K562 (cell line): Measurements from ENCODE around the gene BRMS1. TPM values are rescaled to one million over a fixed set of nuclear protein-coding genes. Genes with fewer than 3 reads are reported as not detected.
A peak's percentile ranks its signal among the peaks of the same experiment; 100 is the strongest.

Source experiments
- ATAC-seq: fragments of 200-7000 bp; cut with Tn5 transposase; 3 replicates; pipeline ENCODE4 v1.9.1; 2020; ENCODE audit warnings: moderate library complexity
- BruUV-seq: library from RNA; stranded (reverse); fragments of 400-500 nt; replicated peaks from 2 replicates; lab custom pipeline; 2021; lab: Mats Ljungman, UMichigan
- CTCF ChIA-PET: fragments of 300-600 bp; formaldehyde crosslinking; extraction: SDS; loops from one replicate; lab custom pipeline; 2021; ENCODE audit warnings: low intra/inter-chr PET ratio; lab: Yijun Ruan, JAX
- POLR2A ChIA-PET: fragments of 300-600, 350-650 bp; sonication (Branson Sonifier 250); formaldehyde crosslinking; extraction: SDS; loops from one replicate; lab custom pipeline; 2021; ENCODE audit warnings: antibody characterized with exemption, inconsistent platforms; lab: Yijun Ruan, JAX
- DNase-seq, 4 experiments: peaks; one replicate each; pipeline versions ENCODE4 v3.0.0 to v3.0.0-alpha.2; 2011 to 2018; ENCODE audit warnings: low spot score in 3 of 4, mixed read lengths in 3 of 4; ENCODE audit errors: extremely low read depth in 1 of 4
- FAIRE-seq: peaks from 2 replicates; lab custom pipeline; 2011; peaks lifted over from hg19 to GRCh38; lab: Jason Lieb, UNC
- H2AFZ ChIP-seq: 2 replicates; pipeline ENCODE4 v1.6.0; 2011; ENCODE audit warnings: low read depth, low read length, control low read depth, inconsistent platforms
- H3K27ac ChIP-seq: fragments of 200-600 bp; 3 replicates; pipeline ENCODE4 v1.8.0; 2011; ENCODE audit warnings: low read depth, mild to moderate bottlenecking, control low read depth, inconsistent platforms, low read length, moderate library complexity, mixed read lengths; ENCODE audit errors: extremely low read depth
- H3K27me3 ChIP-seq, 2 experiments: fragments of 300-600 bp in 1 of 2; 2 replicates in 1 of 2; 3 replicates in 1 of 2; pipeline versions ENCODE4 v1.6.0 to v1.8.0; 2011; ENCODE audit warnings: inconsistent platforms in 2 of 2, low read length in 2 of 2, mild to moderate bottlenecking in 1 of 2, mixed read lengths in 1 of 2, moderate library complexity in 1 of 2; ENCODE audit not compliant: control insufficient read depth in 2 of 2, insufficient read depth in 2 of 2
- H3K36me3 ChIP-seq: fragments of 300-600 bp; 3 replicates; pipeline ENCODE4 v1.8.0; 2011; ENCODE audit warnings: mild to moderate bottlenecking, low read length, inconsistent platforms; ENCODE audit not compliant: control insufficient read depth, insufficient read depth
- H3K4me1 ChIP-seq, 2 experiments: fragments of 200-600 bp in 1 of 2; replicated peaks in 1 of 2; 2 replicates in 1 of 2; 3 replicates in 1 of 2; pipeline versions ENCODE4 v1.5.1 to v1.8.0; 2011; ENCODE audit warnings: inconsistent platforms in 2 of 2, low read length in 2 of 2, mild to moderate bottlenecking in 1 of 2, mixed read lengths in 1 of 2, moderate library complexity in 1 of 2; ENCODE audit not compliant: control insufficient read depth in 2 of 2, insufficient read depth in 2 of 2
- H3K4me2 ChIP-seq: 2 replicates; pipeline ENCODE4 v1.6.1; 2011; ENCODE audit warnings: low read length, control low read depth, inconsistent platforms, mixed read lengths; ENCODE audit not compliant: insufficient read depth
- H3K4me3 ChIP-seq: fragments of 200-600 bp; sonication (generic), shearing (Covaris generic); 2 replicates; pipeline ENCODE4 v1.5.1; 2016; ENCODE audit warnings: control low read depth, inconsistent platforms
- H3K79me2 ChIP-seq: fragments of 200-600 bp; 3 replicates; pipeline ENCODE4 v1.8.0; 2011; ENCODE audit warnings: low read length, inconsistent platforms; ENCODE audit not compliant: control insufficient read depth, insufficient read depth
- H3K9ac ChIP-seq, 2 experiments: 2 replicates each; pipeline versions ENCODE4 v1.6.0 to v1.6.1; 2011; ENCODE audit warnings: low read depth in 2 of 2, low read length in 2 of 2, control low read depth in 1 of 2, inconsistent platforms in 1 of 2, mild to moderate bottlenecking in 1 of 2, mixed read lengths in 1 of 2; ENCODE audit not compliant: insufficient read depth in 1 of 2
- H3K9me1 ChIP-seq: one replicate; pipeline ENCODE4 v1.6.0; 2011; ENCODE audit warnings: inconsistent platforms, mild to moderate bottlenecking, low read length, moderate library complexity; ENCODE audit not compliant: control insufficient read depth, insufficient read depth
- H3K9me3 ChIP-seq: replicated peaks from 2 replicates; pipeline ENCODE4 v1.5.1; 2011; ENCODE audit warnings: low read depth, low read length, inconsistent platforms; ENCODE audit not compliant: control insufficient read depth, insufficient read depth
- H4K20me1 ChIP-seq: replicated peaks from 2 replicates; pipeline ENCODE4 v1.6.1; 2011; ENCODE audit warnings: low read length, inconsistent platforms, mixed read lengths; ENCODE audit not compliant: control insufficient read depth, insufficient read depth
- CBFA2T3 ChIP-seq: fragments of 450-650 bp; IDR thresholded peaks from 2 replicates; pipeline ENCODE4 v1.6.1; 2017
- HNRNPL ChIP-seq: fragments of 200-400 bp; formaldehyde crosslinking; IDR thresholded peaks from 2 replicates; pipeline ENCODE4 v1.6.1; 2017; ENCODE audit warnings: low read depth, mild to moderate bottlenecking, low read length
- MAFG ChIP-seq: fragments of 450-650 bp; conservative IDR thresholded peaks from 2 replicates; pipeline ENCODE4 v1.6.1; 2016; ENCODE audit warnings: missing genetic modification characterization, missing compliant biosample characterization
- POU5F1 ChIP-seq: fragments of 150-350 bp; IDR thresholded peaks from 2 replicates; pipeline ENCODE4 v1.6.1; 2014; ENCODE audit warnings: borderline replicate concordance, low read length, low read depth, mild to moderate bottlenecking; ENCODE audit not compliant: partially characterized antibody
- RBM22 ChIP-seq: fragments of 200-400 bp; formaldehyde crosslinking; IDR thresholded peaks from 2 replicates; pipeline ENCODE4 v1.6.1; 2018; ENCODE audit warnings: low read length, low read depth; ENCODE audit not compliant: poor library complexity, severe bottlenecking
- RCOR1 ChIP-seq, 2 experiments: IDR thresholded peaks; 2 replicates each; pipeline ENCODE4 v1.6.1; 2012; ENCODE audit warnings: low read depth in 2 of 2, low read length in 2 of 2, borderline replicate concordance in 1 of 2, improper control_type of control experiment in 1 of 2
- SNIP1 ChIP-seq: fragments of 450-650 bp; IDR thresholded peaks from 2 replicates; pipeline ENCODE4 v1.7.1; 2017; ENCODE audit warnings: low read depth, mild to moderate bottlenecking
- SOX6 ChIP-seq: fragments of 450-650 bp; IDR thresholded peaks from 2 replicates; pipeline ENCODE4 v1.6.1; 2014; ENCODE audit warnings: mild to moderate bottlenecking
- ZKSCAN8 ChIP-seq: fragments of 200-800 bp; sonication (Bioruptor generic); IDR thresholded peaks from 2 replicates; pipeline ENCODE4 v1.6.1; 2016; ENCODE audit warnings: missing genetic modification characterization, missing compliant biosample characterization
- WGBS: fragments of 100-300 bp; shearing (Covaris generic); methylation state at CpG from one replicate; pipeline ENCODE4 v1.1.6; 2016; ENCODE audit warnings: low coverage, mixed read lengths; ENCODE audit not compliant: insufficient coverage; ENCODE audit errors: missing lambda C conversion rate; 5-methylcytosine and 5-hydroxymethylcytosine counted together
- in situ Hi-C: fragments of 300-500 bp; cut with MboI; formaldehyde crosslinking; loops from 4 replicates; pipeline ENCODE4 v1.15.0; 2018; ENCODE audit warnings: inconsistent platforms, mixed read lengths
- intact Hi-C: fragments of 100-400 bp; cut with micrococcal nuclease; formaldehyde crosslinking; loops from 2 replicates; pipeline ENCODE4 v1.14.2; 2022
- polyA plus RNA-seq, 8 experiments: library from polyadenylated mRNA; depleted of rRNA in 4 of 8; stranded (reverse) in 5 of 8; unstranded in 3 of 8; fragments of >200 nt; fragmentation: Nextera tagmentation in 2 of 8; fragmentation: Illumina TruSeq in 1 of 8; extraction: Ambion mirVana in 2 of 8; extraction: Trizol in 1 of 8; gene quantifications; 2 replicates each; pipeline versions ENCODE4 v1.2.1 to v1.2.3, GENCODE V29; 2011 to 2014; ENCODE audit warnings: inconsistent platforms in 1 of 8, missing spikeins in 1 of 8
- total RNA-seq, 7 experiments: library from RNA; depleted of rRNA in 6 of 7; stranded (reverse); fragments of >200 nt in 6 of 7; fragmentation: Illumina TruSeq in 2 of 7; extraction: Trizol in 2 of 7; gene quantifications; 2 replicates each; pipeline versions ENCODE4 v1.2.1 to v1.2.3, GENCODE V29; 2011 to 2021; ENCODE audit warnings: low replicate concordance in 1 of 7
- TF ChIP-seq, protein P1 (sequence below): fragments of 450-650 bp; IDR thresholded peaks from 2 replicates; pipeline ENCODE4 v1.7.1; 2018; ENCODE audit warnings: mild to moderate bottlenecking, low read depth; ENCODE audit not compliant: partially characterized antibody
- TF ChIP-seq, protein P2 (sequence below): sonication (generic); IDR thresholded peaks from 2 replicates; pipeline ENCODE4 v1.6.1; 2016

Gene BRMS1
- total and polyA plus RNA-seq, 9 of the 15 experiments (the other 6 are each of a cell fraction or from before 2014, with no cell fraction given) = 2.2 to 78.8 (median 33.4) TPM

DNA sequence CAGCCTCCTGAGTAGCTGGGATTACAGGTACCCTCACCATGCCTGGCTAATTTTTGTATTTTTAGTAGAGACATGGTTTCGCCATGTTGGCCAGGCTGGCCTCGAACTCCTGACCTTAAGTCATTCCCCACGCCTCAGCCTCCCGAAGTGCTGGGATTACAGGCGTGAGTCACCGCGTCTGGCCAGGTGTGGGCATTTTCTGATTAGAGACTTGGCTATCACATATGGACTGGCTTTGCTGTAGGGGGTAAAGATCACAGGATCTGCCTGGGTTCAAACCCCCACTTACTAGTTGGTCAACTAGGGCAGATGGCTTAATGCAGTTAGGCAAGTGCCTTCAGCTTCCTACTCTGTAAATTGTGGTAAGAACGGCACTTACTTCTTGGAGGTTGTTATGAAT lies 34.6 kb downstream of the BRMS1 start:
- intact Hi-C loops (no loop called here), in situ Hi-C loops (no loop called here)
- Histone ChIP-seq H3K36me3 (no peaks in the 10 kb centered on the region), H3K9ac (no peak overlapping the region), H3K9me1 (no peaks in the 10 kb centered on the region), H3K4me3 (no peak overlapping the region), H3K9me3 (no peaks in the 10 kb centered on the region), H2AFZ (no peak overlapping the region), H3K27ac (no peak overlapping the region), H3K4me1 (peaks cover 23 to 42% of the 10 kb centered on the region in 2 experiments), H4K20me1 (no peaks in the 10 kb centered on the region), H3K79me2 (no peaks in the 10 kb centered on the region), H3K27me3 (no peaks in the 10 kb centered on the region), H3K4me2 (no peak overlapping the region)
- no TSS peak for BruUV-seq
- CTCF ChIA-PET = interaction anchor here (0.7 to 2.9 kb wide), 2 partner anchors 18 to 112 kb away, joined by 3 to 37 read pairs; no protein-coding TSS in a partner anchor
- ATAC-seq (no peak), DNase-seq (peak in 1 of 4 experiments; percentile 32), FAIRE-seq (peak; percentile 71)
- TF ChIP-seq RBM22 (no peak), MAFG (no peak), SNIP1 (no peak), HNRNPL (no peak), SOX6 (no peak), RCOR1 (IDR thresholded peaks at IDR 0.05; ENCODE audit: borderline replicate concordance in 1 of 2, low read depth in 2 of 2, low read length in 2 of 2) (no peak), POU5F1 (no peak), ZKSCAN8 (CRISPR knock-in tag) (no peak), CBFA2T3 (peak; percentile 69)
- TF ChIP-seq, protein P1, sequence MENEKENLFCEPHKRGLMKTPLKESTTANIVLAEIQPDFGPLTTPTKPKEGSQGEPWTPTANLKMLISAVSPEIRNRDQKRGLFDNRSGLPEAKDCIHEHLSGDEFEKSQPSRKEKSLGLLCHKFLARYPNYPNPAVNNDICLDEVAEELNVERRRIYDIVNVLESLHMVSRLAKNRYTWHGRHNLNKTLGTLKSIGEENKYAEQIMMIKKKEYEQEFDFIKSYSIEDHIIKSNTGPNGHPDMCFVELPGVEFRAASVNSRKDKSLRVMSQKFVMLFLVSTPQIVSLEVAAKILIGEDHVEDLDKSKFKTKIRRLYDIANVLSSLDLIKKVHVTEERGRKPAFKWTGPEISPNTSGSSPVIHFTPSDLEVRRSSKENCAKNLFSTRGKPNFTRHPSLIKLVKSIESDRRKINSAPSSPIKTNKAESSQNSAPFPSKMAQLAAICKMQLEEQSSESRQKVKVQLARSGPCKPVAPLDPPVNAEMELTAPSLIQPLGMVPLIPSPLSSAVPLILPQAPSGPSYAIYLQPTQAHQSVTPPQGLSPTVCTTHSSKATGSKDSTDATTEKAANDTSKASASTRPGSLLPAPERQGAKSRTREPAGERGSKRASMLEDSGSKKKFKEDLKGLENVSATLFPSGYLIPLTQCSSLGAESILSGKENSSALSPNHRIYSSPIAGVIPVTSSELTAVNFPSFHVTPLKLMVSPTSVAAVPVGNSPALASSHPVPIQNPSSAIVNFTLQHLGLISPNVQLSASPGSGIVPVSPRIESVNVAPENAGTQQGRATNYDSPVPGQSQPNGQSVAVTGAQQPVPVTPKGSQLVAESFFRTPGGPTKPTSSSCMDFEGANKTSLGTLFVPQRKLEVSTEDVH = no peak
- TF ChIP-seq, protein P2, sequence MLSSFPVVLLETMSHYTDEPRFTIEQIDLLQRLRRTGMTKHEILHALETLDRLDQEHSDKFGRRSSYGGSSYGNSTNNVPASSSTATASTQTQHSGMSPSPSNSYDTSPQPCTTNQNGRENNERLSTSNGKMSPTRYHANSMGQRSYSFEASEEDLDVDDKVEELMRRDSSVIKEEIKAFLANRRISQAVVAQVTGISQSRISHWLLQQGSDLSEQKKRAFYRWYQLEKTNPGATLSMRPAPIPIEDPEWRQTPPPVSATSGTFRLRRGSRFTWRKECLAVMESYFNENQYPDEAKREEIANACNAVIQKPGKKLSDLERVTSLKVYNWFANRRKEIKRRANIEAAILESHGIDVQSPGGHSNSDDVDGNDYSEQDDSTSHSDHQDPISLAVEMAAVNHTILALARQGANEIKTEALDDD = peak; percentile 64; the same call in 1 of the 2 replicates
- 31% methylated on average over 8 of the region's 8 CpGs for WGBS
- POLR2A ChIA-PET = interaction anchor here (0.6 to 1.9 kb wide), 3 partner anchors 21 to 1162 kb away, joined by 3 to 4 read pairs (median 3); partner anchors contain the start of gene YIF1A
